Cerebellar cortex (tissue), 1 donor: Measurements from ENCODE around the gene GP2.

Source experiments
- DNase-seq: peaks from one replicate; pipeline ENCODE4 v3.0.0-alpha.2; 2015; ENCODE audit warnings: low spot score

The GP2 gene

GRCh38 chr16:20327444-20328041 is at the start of gene GP2:
Gene GP2, minus strand, starts transcription at chr16:20327513. Its CDS starts 1,082 bp downstream, at chr16:20326431.
- DNase-seq: no peak

- no peak for DNase-seq
Measured at GRCh38 chr16:20372701-20373100, 45.4 kb upstream of the GP2 start.

DNA sequence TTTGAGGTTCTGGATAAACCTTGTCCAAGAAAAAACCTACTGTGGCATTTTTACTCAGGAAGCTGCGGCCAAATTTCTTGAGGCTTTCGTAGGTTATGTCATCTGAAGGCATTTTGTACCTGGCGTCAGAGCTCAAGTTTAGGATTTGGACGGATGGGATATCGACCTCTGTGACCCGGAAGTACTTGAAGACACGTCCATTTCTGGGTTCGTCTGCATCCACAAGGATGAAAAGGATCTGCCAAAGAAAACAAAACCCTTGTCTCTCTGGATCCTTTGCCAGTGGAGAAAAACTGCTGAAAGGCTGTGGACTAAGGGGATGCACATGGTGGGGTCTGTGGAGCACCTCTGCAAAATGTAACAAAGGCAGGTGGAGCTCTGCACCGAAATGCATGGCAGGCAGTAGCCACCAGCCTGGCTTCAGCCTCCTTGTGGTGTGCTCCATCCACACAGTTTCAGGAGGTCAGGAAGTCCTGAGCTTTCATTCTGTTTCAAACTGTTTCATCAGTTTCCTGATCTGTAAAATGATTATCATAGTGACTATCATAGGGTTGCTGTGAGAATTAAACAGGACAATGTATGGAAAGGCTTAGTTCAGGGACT is 42.2 kb upstream of the GP2 start:
- DNase-seq: no peak

GRCh38 chr16:20364051-20364450 is 36.7 kb upstream of the GP2 start:
- no peak for DNase-seq

DNA sequence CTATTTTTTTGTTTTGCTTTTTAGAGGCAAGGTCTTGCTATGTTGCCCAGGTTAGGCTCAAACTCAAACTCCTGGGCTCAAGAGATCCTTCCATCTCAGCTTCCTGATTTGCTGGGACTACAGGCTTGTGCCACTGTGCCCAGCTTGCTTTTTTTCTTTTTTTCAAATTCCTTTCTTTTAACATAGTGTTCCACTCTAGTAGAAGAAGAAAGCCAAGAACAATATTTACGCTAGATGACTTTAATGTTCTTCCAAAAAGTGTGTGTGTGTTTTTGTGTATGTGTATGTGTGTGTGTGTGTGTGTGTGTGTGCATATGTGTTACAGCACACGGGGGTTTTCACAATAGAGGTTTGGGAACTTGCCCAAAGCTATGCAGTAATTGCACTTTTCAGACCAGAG is 35.9 kb upstream of the GP2 start:
- no peak for DNase-seq

DNA sequence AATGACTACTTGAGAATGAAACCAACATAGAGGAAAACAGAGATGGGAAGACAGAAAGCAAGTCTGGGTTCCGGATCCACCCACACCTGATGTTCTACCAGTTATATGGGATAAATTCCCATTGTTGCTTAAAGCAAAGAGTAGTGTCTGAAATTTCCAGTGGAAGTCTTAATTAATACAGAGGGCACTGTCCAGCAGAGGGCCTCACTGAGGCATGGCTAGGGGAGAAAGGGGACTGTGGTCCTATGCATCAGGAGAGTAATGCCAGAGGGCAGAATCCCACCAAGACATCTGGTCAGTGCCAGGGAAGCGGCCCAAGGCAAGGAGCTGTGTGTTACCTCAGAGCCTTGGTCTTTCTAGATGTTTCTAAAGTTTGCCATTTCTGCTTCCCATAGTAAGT is 32.7 kb upstream of the GP2 start:
- no peak for DNase-seq

DNA sequence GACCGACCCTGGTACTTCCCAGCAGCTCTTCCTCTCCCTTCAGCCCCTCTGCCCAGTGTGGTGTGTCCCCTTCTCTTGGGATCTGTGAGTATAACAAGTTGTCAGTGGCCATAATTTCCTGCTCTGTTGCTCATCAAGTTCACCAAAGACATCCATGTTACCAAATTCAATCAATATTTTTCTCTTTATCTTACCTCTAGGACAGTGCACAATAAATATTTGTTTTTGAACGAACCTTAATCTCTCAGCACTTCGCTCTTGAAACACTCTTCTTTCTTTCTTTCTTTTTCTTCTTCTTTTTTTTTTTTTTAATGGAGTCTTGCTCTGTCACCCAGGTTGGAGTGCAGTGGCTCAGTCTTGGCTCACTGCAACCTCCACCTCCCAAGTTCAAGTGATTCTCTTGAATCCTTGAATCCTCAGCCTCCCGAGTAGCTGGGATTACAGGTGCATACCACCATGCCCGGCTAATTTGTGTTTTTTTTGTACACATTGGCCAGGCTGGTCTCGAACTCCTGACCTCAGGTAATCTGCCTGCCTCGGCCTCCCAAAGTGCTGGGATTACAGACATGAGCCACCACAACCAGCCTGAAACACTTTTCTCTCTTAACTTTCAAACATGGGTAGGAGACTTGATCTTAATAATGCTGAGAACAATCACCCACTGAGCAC is 27.9 kb upstream of the GP2 start:
- no peak for DNase-seq

GRCh38 chr16:20353379-20353778 is 26.1 kb upstream of the GP2 start:
- no peak for DNase-seq

- no peak for DNase-seq
Measured at GRCh38 chr16:20352615-20353014, 25.3 kb upstream of the GP2 start, which contains the start of gene UMOD. Gene UMOD, minus strand, starts transcription at chr16:20352715. Its CDS starts 1,978 bp downstream, at chr16:20350737.

GRCh38 chr16:20349615-20350014 is 22.3 kb upstream of the GP2 start:
- no peak for DNase-seq

DNA sequence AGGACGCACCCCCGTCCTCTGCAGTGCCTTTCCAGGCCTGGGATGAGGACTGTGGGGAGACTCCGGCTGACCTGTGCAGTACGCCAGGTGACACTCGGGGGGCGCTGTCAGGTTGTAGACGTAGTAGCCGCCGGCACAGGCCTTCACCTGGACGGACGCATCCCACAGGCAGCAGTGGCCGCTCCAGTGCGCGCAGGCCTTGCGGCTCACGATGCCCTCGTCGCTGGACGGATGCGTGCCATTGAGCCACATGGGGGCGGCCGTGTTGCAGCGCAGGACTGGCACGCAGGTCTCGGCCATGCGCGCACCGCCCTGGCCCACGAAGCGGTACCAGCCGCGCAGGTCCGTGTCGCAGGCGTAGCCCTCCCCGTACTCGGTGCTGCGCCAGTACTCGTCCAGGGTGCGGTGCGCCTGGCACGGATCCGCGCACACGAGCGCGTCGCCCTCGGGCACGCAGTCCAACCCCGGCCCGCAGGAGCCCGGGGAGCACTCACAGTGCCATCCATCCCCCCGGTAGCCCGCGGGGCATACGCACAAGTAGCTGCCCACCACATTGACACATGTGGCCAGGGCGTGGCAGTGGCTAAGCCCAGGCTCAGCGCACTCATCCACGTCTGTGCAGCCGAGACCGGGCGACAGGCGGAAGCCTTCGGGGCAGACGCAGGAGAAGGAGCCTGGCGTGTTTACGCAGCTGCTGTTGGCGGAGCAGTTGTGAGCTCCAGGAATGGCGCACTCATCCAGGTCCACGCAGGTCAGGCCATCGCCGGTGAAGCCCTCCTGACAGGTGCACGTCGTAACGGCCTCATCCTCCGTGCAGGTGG is 21.3 kb upstream of the GP2 start:
- DNase-seq: no peak

GRCh38 chr16:20347666-20348364 is 20.5 kb upstream of the GP2 start:
- DNase-seq: no peak

DNA sequence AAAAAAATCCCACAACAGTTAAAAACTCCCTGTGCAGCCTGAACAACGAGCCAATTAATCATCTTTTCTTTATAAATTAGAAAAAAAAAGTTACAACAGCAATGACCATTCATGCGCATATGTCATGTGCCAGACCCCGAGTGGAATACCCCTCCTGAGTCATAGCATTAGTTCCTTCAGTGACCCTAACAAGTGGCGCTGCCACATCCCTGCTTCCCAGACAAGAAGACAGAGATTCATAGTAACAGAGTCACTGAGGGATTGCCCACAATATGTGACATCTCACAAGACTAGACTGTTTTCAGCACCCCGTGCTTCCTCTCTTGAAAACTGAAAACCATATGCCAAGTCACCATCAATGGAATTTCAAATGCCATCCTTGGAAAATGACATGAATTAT is 17.3 kb upstream of the GP2 start:
- DNase-seq: no peak

GRCh38 chr16:20339744-20340143 is 12.4 kb upstream of the GP2 start:
- DNase-seq: no peak

DNA sequence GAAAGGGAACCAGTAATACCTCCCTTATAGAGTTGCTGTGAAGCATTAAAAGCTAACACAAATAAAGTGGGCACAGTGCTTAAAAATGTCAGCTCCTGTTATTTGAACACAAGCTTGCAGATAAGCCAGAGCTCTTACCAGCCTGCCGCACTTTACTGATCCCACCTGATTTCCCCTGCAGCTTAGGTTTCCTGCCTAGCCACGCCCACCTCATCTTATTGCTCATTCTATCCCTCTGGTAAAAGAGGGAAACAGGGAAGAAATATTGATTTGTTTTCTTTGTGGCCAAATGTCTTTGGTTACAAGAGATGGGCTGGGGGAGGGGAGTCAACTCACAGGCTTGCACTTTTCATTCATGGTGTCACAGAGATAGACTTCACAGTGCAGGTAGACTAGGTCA is 9.6 kb upstream of the GP2 start:
- DNase-seq: no peak

- DNase-seq: no peak
Measured at GRCh38 chr16:20334396-20334795, 7.1 kb upstream of the GP2 start.

DNA sequence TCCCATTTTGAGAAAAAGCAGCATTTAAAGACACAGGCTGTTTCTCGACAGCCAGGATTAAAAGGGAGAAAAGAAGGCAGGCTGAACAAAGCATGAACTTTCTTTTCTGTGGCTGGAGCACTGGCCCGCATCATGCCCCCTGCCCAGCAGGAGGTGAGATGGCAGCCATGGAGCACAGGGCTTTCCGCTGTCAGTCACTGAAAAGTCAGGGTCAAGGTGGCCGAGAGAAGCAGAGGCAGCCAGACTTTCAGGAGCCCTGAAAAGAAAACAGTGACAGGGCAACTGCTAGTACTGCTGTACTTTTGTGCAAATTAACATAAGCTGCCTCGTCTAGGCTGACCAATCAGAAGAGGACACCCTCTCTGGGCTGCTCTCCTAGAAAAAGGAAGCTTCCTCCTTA is 5.8 kb upstream of the GP2 start:
- DNase-seq: no peak

GRCh38 chr16:20332411-20332810 is 5.1 kb upstream of the GP2 start:
- no peak for DNase-seq

- DNase-seq: no peak
Measured at GRCh38 chr16:20331635-20332034, 4.3 kb upstream of the GP2 start.

DNA sequence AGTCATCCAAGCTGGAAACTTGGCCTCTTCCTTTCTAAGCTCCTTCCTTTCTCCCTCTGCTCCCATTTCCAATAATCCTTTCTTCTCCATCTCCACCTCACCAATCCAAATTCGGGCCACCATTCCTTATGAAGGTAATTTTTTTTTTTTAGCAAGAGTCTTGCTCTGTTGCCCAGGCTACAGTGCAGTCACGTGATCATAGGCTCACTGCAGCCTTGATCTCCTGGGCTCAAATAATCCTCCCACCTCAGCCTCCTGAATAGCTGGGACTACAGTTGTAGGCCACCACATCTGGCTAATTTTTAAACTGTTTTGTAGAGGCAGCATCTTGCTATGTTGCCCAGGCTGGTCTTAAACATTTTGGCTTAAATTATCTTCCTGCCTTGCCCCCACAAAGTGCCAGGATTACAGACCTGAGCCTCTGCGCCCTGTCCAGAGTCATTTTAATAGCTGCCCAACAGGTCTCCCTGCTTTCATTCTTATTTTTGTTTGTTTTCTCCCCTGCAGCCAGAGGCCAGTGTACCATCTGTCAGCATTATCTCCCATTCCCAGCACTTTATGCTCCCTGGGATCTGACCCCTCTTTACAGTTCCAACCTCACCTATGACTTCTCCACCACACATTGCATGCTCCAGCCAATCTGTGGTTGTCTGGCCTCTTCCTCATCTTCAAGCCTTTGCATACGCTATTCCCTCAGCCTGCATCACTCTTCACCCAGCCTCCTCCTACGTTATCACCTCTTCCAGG is 2.3 kb upstream of the GP2 start:
- DNase-seq: no peak

DNA sequence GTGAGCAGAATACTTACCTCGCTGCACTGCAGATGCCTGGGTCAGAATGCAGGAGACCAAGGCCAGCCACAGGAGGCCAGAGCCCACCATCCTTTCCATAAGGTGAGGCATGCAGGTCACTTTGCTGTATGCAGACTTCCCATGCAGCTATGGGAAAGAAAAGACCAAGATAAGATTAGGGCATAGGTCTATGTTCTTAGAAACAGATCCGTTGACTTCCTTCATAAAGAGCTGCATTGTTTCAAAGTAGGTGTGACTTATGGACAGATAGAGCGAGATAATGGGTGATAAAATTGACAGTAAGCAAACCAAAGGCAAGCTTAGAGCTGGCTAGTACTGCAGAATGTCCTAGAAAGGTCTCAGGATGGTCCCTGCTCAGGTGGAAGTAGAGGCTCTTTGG is 992 bp downstream of the GP2 start:
- no peak for DNase-seq
